H1 (cell line): Measurements from ENCODE around the gene DPYD.

Experiments
- CEBPB ChIP-seq: IDR thresholded peaks from 2 replicates; pipeline ENCODE4 v1.6.1; 2012; ENCODE audit warnings: low read depth, low read length
- CTBP2 ChIP-seq: IDR thresholded peaks from 2 replicates; pipeline ENCODE4 v1.7.0; 2011; ENCODE audit warnings: borderline replicate concordance, mild to moderate bottlenecking, moderate library complexity, mixed read lengths, low read length; ENCODE audit not compliant: insufficient read depth, insufficient read length
- CTCF ChIP-seq, 3 experiments: IDR thresholded peaks; 1 replicate in 2 of 3; 2 replicates in 1 of 3; pipeline versions ENCODE4 v1.5.1 to v1.6.1; 2011; ENCODE audit warnings: low read length in 3 of 3, mild to moderate bottlenecking in 3 of 3, inconsistent platforms in 2 of 3, low read depth in 1 of 3, moderate library complexity in 1 of 3; ENCODE audit not compliant: insufficient read depth in 1 of 3; ENCODE audit errors: control extremely low read depth in 1 of 3
- EZH2 ChIP-seq: fragments of 200-600 bp; sonication (generic); IDR thresholded peaks from 2 replicates; pipeline ENCODE4 v1.7.1; 2012; ENCODE audit warnings: low read depth, mild to moderate bottlenecking, moderate library complexity, low read length, inconsistent platforms; ENCODE audit not compliant: severe bottlenecking
- GABPA ChIP-seq: IDR thresholded peaks from 2 replicates; pipeline ENCODE4 v1.6.1; 2011; ENCODE audit warnings: mild to moderate bottlenecking, low read length, moderate library complexity, borderline replicate concordance; ENCODE audit not compliant: insufficient read depth
- MAX ChIP-seq: IDR thresholded peaks from 2 replicates; pipeline ENCODE4 v1.6.1; 2012; ENCODE audit warnings: inconsistent platforms
- RBBP5 ChIP-seq: IDR thresholded peaks from 2 replicates; pipeline ENCODE4 v1.7.1; 2012; ENCODE audit warnings: low read depth, mild to moderate bottlenecking, inconsistent platforms, low read length, moderate library complexity, borderline replicate concordance
- SIN3A ChIP-seq, 2 experiments: IDR thresholded peaks in 1 of 2; conservative IDR thresholded peaks in 1 of 2; 2 replicates each; pipeline ENCODE4 v1.6.1; 2011 to 2012; ENCODE audit warnings: low read length in 2 of 2, improper control_type of control experiment in 1 of 2, low read depth in 1 of 2, mild to moderate bottlenecking in 1 of 2
- TAF1 ChIP-seq: IDR thresholded peaks from 2 replicates; pipeline ENCODE4 v1.6.1; 2011; ENCODE audit warnings: mild to moderate bottlenecking, low read depth, low read length
- YY1 ChIP-seq: IDR thresholded peaks from 2 replicates; pipeline ENCODE4 v1.6.1; 2011; ENCODE audit warnings: low read depth, mild to moderate bottlenecking, low read length

GRCh38 chr1:97135972-97136371, 784.9 kb downstream of the DPYD start:
- TF ChIP-seq EZH2 (no peak), SIN3A (conservative IDR thresholded peaks at IDR 0.05 in 1 of 2, IDR thresholded peaks at IDR 0.05 in 1 of 2; ENCODE audit: low read depth in 1 of 2, low read length in 2 of 2) (no peak), CTCF (IDR thresholded peaks at IDR 0.05; ENCODE audit: control extremely low read depth in 1 of 3, insufficient read depth in 1 of 3, low read depth in 1 of 3, low read length in 3 of 3) (no peak), MAX (no peak), CTBP2 (no peak), RBBP5 (no peak), CEBPB (no peak), GABPA (no peak), YY1 (no peak), TAF1 (no peak)
